ENCODE data around the gene SNU13. TPM values are rescaled to one million over a fixed set of nuclear protein-coding genes. Genes with fewer than 3 reads are reported as not detected.

SNU13 gene
- total RNA-seq, 3 donors from 2014 or later: 92.4 to 98.1 (median 97.9) TPM

GRCh38 chr22:41650821-41651220, 37.8 kb downstream of the SNU13 start:
- Histone ChIP-seq H3K9me3 (no peaks in the 10 kb centered on the region), H3K36me3 (ENCODE audit: low read depth) (peaks cover 14% of the 10 kb centered on the region), H3K4me3 (no peak overlapping the region), H3K4me1 (ENCODE audit: low read depth) (no peaks in the 10 kb centered on the region)
- DNase-seq: no peak
- no peak for ATAC-seq
- intact Hi-C loops (cut with DNase I, micrococcal nuclease): no loop called here
- TF ChIP-seq, protein P1, sequence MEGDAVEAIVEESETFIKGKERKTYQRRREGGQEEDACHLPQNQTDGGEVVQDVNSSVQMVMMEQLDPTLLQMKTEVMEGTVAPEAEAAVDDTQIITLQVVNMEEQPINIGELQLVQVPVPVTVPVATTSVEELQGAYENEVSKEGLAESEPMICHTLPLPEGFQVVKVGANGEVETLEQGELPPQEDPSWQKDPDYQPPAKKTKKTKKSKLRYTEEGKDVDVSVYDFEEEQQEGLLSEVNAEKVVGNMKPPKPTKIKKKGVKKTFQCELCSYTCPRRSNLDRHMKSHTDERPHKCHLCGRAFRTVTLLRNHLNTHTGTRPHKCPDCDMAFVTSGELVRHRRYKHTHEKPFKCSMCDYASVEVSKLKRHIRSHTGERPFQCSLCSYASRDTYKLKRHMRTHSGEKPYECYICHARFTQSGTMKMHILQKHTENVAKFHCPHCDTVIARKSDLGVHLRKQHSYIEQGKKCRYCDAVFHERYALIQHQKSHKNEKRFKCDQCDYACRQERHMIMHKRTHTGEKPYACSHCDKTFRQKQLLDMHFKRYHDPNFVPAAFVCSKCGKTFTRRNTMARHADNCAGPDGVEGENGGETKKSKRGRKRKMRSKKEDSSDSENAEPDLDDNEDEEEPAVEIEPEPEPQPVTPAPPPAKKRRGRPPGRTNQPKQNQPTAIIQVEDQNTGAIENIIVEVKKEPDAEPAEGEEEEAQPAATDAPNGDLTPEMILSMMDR (IDR thresholded peaks at IDR 0.05): no peak

- DNase-seq (no peak), ATAC-seq (no peak)
- no peaks in the 10 kb centered on the region for H3K4me1 ChIP-seq (ENCODE audit: low read depth)
- H3K36me3 ChIP-seq (ENCODE audit: low read depth): peaks cover 14% of the 10 kb centered on the region
- H3K4me3 ChIP-seq: no peak overlapping the region
- TF ChIP-seq, protein P1 (IDR thresholded peaks at IDR 0.05): no peak
- H3K9me3 ChIP-seq: no peaks in the 10 kb centered on the region
- intact Hi-C loops (cut with DNase I, micrococcal nuclease): no loop called here
Observed at GRCh38 chr22:41650229-41650628, 38.4 kb downstream of the SNU13 start.

GRCh38 chr22:41648432-41648831, 40.2 kb downstream of the SNU13 start:
- Histone ChIP-seq H3K4me1 (ENCODE audit: low read depth) (no peaks in the 10 kb centered on the region), H3K9me3 (no peaks in the 10 kb centered on the region), H3K4me3 (no peak overlapping the region), H3K36me3 (ENCODE audit: low read depth) (peaks cover 6% of the 10 kb centered on the region)
- DNase-seq: no peak
- TF ChIP-seq, protein P1 (IDR thresholded peaks at IDR 0.05): no peak
- intact Hi-C loops (cut with DNase I, micrococcal nuclease): no loop called here
- ATAC-seq: no peak

GRCh38 chr22:41647771-41648170, 40.9 kb downstream of the SNU13 start:
- H3K36me3 ChIP-seq (ENCODE audit: low read depth): peaks cover 8% of the 10 kb centered on the region
- no peak overlapping the region for H3K4me3 ChIP-seq
- intact Hi-C loops (cut with DNase I, micrococcal nuclease): no loop called here
- H3K4me1 ChIP-seq (ENCODE audit: low read depth): no peaks in the 10 kb centered on the region
- no peak for ATAC-seq
- DNase-seq: no peak
- H3K9me3 ChIP-seq: no peaks in the 10 kb centered on the region
- TF ChIP-seq, protein P1 (IDR thresholded peaks at IDR 0.05): no peak

DNA sequence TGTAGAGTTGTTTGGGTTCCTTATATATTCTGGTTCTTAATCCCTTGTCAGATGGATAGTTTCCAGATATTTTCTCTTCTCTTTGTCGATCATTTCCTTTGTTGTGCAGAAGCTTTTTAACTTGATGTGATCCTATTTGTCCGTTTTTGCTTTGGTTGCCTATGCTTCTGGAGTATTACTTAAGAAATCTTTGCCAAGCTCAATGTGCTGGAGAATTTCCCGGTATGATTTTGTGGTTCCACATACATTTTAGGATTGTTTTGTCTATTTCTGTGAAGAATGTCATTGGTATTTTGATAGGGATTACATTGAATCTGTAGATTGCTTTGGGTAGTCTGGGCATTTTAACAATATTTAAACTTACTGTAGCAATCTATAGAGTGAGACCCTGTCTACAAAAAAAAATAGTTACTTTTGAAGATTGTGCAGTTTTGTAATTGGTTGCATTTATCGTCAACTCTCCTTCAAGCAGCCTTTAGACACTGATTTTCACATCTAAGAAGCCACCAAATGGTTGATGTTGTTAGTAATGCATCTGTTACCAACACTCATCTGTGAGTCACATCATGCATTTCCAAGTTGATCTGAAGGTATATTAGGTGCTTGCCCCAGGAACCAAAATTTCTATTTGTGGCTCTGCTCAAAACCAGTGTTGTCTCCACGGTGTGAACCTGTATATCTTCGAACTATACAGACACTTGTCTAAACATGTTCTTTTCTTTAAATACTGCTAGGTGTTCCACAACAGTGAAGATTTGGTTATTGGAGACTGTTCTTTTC, 46.1 kb downstream of the SNU13 start:
- TF ChIP-seq, protein P1 (IDR thresholded peaks at IDR 0.05): no peak
- no peak for ATAC-seq
- no peaks in the 10 kb centered on the region for H3K9me3 ChIP-seq
- H3K4me1 ChIP-seq (ENCODE audit: low read depth): no peaks in the 10 kb centered on the region
- intact Hi-C loops (cut with DNase I, micrococcal nuclease): no loop called here
- no peak for DNase-seq
- H3K36me3 ChIP-seq (ENCODE audit: low read depth): peaks cover 10% of the 10 kb centered on the region
- H3K4me3 ChIP-seq: no peak overlapping the region
